IMR-90 (cell line): ENCODE results near the gene HSD17B14. TPM values are rescaled to one million over a fixed set of nuclear protein-coding genes. Genes with fewer than 3 reads are reported as not detected.

ENCODE experiments used
- ATAC-seq: fragments of 200-7000 bp; cut with Tn5 transposase; 2 replicates; pipeline ENCODE4 v1.9.1; 2020; ENCODE audit warnings: low read depth, mild to moderate bottlenecking, moderate library complexity
- BruUV-seq: library from RNA; stranded (reverse); fragments of 400-500 nt; replicated peaks from 2 replicates; lab custom pipeline; 2021; lab: Mats Ljungman, UMichigan
- CTCF ChIA-PET: fragments of 300-600 bp; formaldehyde crosslinking; extraction: SDS; loops from one replicate; lab custom pipeline; 2021; ENCODE audit warnings: antibody characterized with exemption; lab: Yijun Ruan, JAX
- POLR2A ChIA-PET: fragments of 300-600 bp; sonication (Branson Sonifier 250); formaldehyde crosslinking; loops from one replicate; lab custom pipeline; 2022; ENCODE audit warnings: antibody characterized with exemption; ENCODE audit not compliant: unreplicated experiment; lab: Charles Lee
- DNase-seq: peaks from one replicate; pipeline ENCODE4 v3.0.0; 2013
- H2AFZ ChIP-seq: replicated peaks from 2 replicates; pipeline ENCODE3; 2013; ENCODE audit warnings: low read length, mild to moderate bottlenecking; ENCODE audit not compliant: poor library complexity
- H2AK5ac ChIP-seq: 2 replicates; pipeline ENCODE4 v1.6.1; 2013; ENCODE audit warnings: low read depth, low read length, inconsistent platforms
- H2AK9ac ChIP-seq: replicated peaks from 2 replicates; pipeline ENCODE3; 2013; ENCODE audit warnings: mild to moderate bottlenecking, low read depth, low read length, moderate library complexity; ENCODE audit not compliant: poor library complexity
- H2BK120ac ChIP-seq: 2 replicates; pipeline ENCODE4 v1.6.1; 2013; ENCODE audit warnings: low read depth, low read length, inconsistent platforms
- H2BK15ac ChIP-seq: 3 replicates; pipeline ENCODE4 v1.6.1; 2013; ENCODE audit warnings: low read depth, low read length, inconsistent platforms
- H2BK20ac ChIP-seq: 2 replicates; pipeline ENCODE4 v1.6.1; 2013; ENCODE audit warnings: low read depth, mild to moderate bottlenecking, inconsistent platforms, low read length, moderate library complexity
- H2BK5ac ChIP-seq: 2 replicates; pipeline ENCODE4 v1.6.1; 2013; ENCODE audit warnings: mild to moderate bottlenecking, low read depth, low read length, inconsistent platforms; ENCODE audit not compliant: poor library complexity, severe bottlenecking
- H3K14ac ChIP-seq: replicated peaks from 2 replicates; pipeline ENCODE4 v1.6.1; 2013; ENCODE audit warnings: low read depth, low read length, inconsistent platforms
- H3K18ac ChIP-seq: 2 replicates; pipeline ENCODE4 v1.6.1; 2013; ENCODE audit warnings: low read depth, low read length, control low read depth
- H3K23ac ChIP-seq: 2 replicates; pipeline ENCODE4 v1.6.1; 2013; ENCODE audit warnings: low read depth, low read length, inconsistent platforms
- H3K27ac ChIP-seq: 2 replicates; pipeline ENCODE4 v1.5.1; 2013; ENCODE audit warnings: mild to moderate bottlenecking, control low read depth, low read length; ENCODE audit not compliant: insufficient read depth
- H3K27me3 ChIP-seq: 2 replicates; pipeline ENCODE4 v1.6.1; 2013; ENCODE audit warnings: low read length; ENCODE audit not compliant: control insufficient read depth, insufficient read depth
- H3K36me3 ChIP-seq: 2 replicates; pipeline ENCODE4 v1.6.1; 2013; ENCODE audit warnings: low read length, mixed read lengths; ENCODE audit not compliant: control insufficient read depth, insufficient read depth
- H3K4ac ChIP-seq: 2 replicates; pipeline ENCODE4 v1.6.1; 2013; ENCODE audit warnings: low read depth, low read length, inconsistent platforms
- H3K4me1 ChIP-seq: 2 replicates; pipeline ENCODE4 v1.6.1; 2013; ENCODE audit warnings: low read length, mixed read lengths; ENCODE audit not compliant: control insufficient read depth, insufficient read depth
- H3K4me2 ChIP-seq: 2 replicates; pipeline ENCODE4 v1.6.1; 2013; ENCODE audit warnings: low read depth, mild to moderate bottlenecking, control low read depth, low read length, moderate library complexity
- H3K4me3 ChIP-seq: 2 replicates; pipeline ENCODE4 v1.5.1; 2013; ENCODE audit warnings: low read depth, mild to moderate bottlenecking, control low read depth, low read length, moderate library complexity; ENCODE audit not compliant: insufficient read depth
- H3K56ac ChIP-seq: 2 replicates; pipeline ENCODE4 v1.6.1; 2013; ENCODE audit warnings: low read length, inconsistent platforms; ENCODE audit not compliant: insufficient read depth; ENCODE audit errors: extremely low read depth
- H3K79me1 ChIP-seq, 2 experiments: 2 replicates each; pipeline ENCODE4 v1.6.1; 2013; ENCODE audit warnings: low read length in 2 of 2, inconsistent platforms in 1 of 2, low read depth in 1 of 2
- H3K9ac ChIP-seq: 2 replicates; pipeline ENCODE4 v1.6.1; 2013; ENCODE audit warnings: low read depth, low read length, control low read depth
- H3K9me1 ChIP-seq: 2 replicates; pipeline ENCODE4 v1.6.1; 2013; ENCODE audit warnings: low read length, inconsistent platforms; ENCODE audit not compliant: insufficient read depth
- H3K9me3 ChIP-seq: 2 replicates; pipeline ENCODE4 v1.6.1; 2013; ENCODE audit warnings: low read length; ENCODE audit not compliant: control insufficient read depth, insufficient read depth
- H4K20me1 ChIP-seq: 2 replicates; pipeline ENCODE4 v1.6.1; 2013; ENCODE audit warnings: low read length, inconsistent platforms; ENCODE audit not compliant: insufficient read depth
- H4K5ac ChIP-seq: 2 replicates; pipeline ENCODE4 v1.6.1; 2013; ENCODE audit warnings: mild to moderate bottlenecking, low read depth, low read length, control low read depth
- H4K8ac ChIP-seq, 2 experiments: 2 replicates each; pipeline ENCODE4 v1.6.1; 2013; ENCODE audit warnings: low read depth in 2 of 2, low read length in 2 of 2, control low read depth in 1 of 2, inconsistent platforms in 1 of 2
- H4K91ac ChIP-seq: 2 replicates; pipeline ENCODE4 v1.6.1; 2013; ENCODE audit warnings: low read depth, low read length, inconsistent platforms; ENCODE audit not compliant: insufficient read depth
- MXI1 ChIP-seq: IDR thresholded peaks from 2 replicates; pipeline ENCODE4 v1.6.1; 2012; ENCODE audit warnings: low read depth, mild to moderate bottlenecking, low read length, moderate library complexity, borderline replicate concordance
- NFE2L2 ChIP-seq: fragments of 150-350 bp; IDR thresholded peaks from 2 replicates; pipeline ENCODE4 v1.6.1; 2016; ENCODE audit warnings: low read depth, mild to moderate bottlenecking, low read length
- RCOR1 ChIP-seq: IDR thresholded peaks from 2 replicates; pipeline ENCODE4 v1.6.1; 2012; ENCODE audit warnings: mild to moderate bottlenecking, low read length, improper control_type of control experiment; ENCODE audit not compliant: insufficient replicate concordance
- RFX5 ChIP-seq: IDR thresholded peaks from 2 replicates; pipeline ENCODE4 v1.8.0; 2012; ENCODE audit warnings: low read depth, mild to moderate bottlenecking, low read length, moderate library complexity
- SMC3 ChIP-seq: fragments of 150-350 bp; IDR thresholded peaks from 2 replicates; pipeline ENCODE4 v1.6.1; 2016; ENCODE audit warnings: low read depth, mild to moderate bottlenecking, antibody characterized with exemption, low read length, moderate library complexity
- WGBS, 2 experiments: methylation state at CpG; one replicate each; pipeline versions ENCODE4 v1.1.5 to v1.1.7; 2013; ENCODE audit warnings: missing lambda C conversion rate in 2 of 2; ENCODE audit not compliant: insufficient read length in 1 of 2; ENCODE audit errors: extremely low coverage in 2 of 2; 5-methylcytosine and 5-hydroxymethylcytosine counted together
- dilution Hi-C: fragments of 300-500 bp; cut with HindIII; formaldehyde crosslinking; loops from one replicate; pipeline ENCODE4 v1.14.3; 2018; ENCODE audit warnings: low sequenced_read_pairs; ENCODE audit not compliant: unreplicated experiment
- in situ Hi-C: fragments of 300-500 bp; cut with MboI; formaldehyde crosslinking; loops from 3 replicates; pipeline ENCODE4 v1.14.3; 2019; ENCODE audit warnings: low sequenced_read_pairs, inconsistent platforms, mixed read lengths
- intact Hi-C: fragments of 100-400 bp; cut with micrococcal nuclease; formaldehyde crosslinking; loops from 2 replicates; pipeline ENCODE4 v1.10.0; 2022
- polyA plus RNA-seq, 3 experiments: library from polyadenylated mRNA; depleted of rRNA; stranded (reverse); fragments of >200 nt; gene quantifications; 2 replicates each; pipeline ENCODE4 v1.2.3, GENCODE V29; 2012; ENCODE audit warnings: low replicate concordance in 1 of 3
- total RNA-seq: library from RNA; depleted of rRNA; stranded (reverse); fragments of >200 nt; gene quantifications from 2 replicates; pipeline ENCODE4 v1.2.3, GENCODE V29; 2012
- TF ChIP-seq, protein P1 (sequence below): fragments of 150-350 bp; IDR thresholded peaks from 2 replicates; pipeline ENCODE4 v1.6.1; 2016; ENCODE audit warnings: low read depth, mild to moderate bottlenecking, low read length, moderate library complexity, borderline replicate concordance
- TF ChIP-seq, protein P2 (sequence below): conservative IDR thresholded peaks from 2 replicates; pipeline ENCODE4 v1.5.1; 2012; ENCODE audit warnings: mild to moderate bottlenecking, low read depth, low read length, improper control_type of control experiment

HSD17B14 gene
- total and polyA plus RNA-seq, 2 of the 4 experiments (the other 2 are of a cell fraction) = 0.54 to 4.5 TPM

DNA sequence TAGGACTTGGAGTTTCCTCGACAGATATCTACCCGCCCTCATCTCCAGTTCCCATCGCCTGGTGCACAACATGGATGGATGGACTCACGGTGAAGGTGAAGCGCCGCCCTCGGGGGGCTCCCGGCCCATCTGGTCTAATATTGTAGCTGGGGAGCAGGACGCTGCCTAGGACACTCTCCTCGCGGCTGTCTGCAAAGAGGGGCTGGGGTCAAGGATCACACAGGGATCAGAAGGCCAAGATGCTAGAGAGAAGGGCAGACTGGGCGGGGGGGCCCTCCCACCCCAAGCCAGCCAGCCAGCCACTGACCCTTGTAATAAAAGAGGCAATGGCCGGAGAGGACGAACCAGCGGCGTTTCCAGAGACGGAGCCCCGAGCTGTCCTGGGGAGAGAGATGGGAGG is 25.0 kb upstream of the HSD17B14 start:
- H2AK5ac ChIP-seq = no peak overlapping the region
- H2BK5ac ChIP-seq = no peak overlapping the region
- no peak for ATAC-seq
- no peaks in the 10 kb centered on the region for H3K4me1 ChIP-seq
- DNase-seq = no peak
- no peak overlapping the region for H3K9ac ChIP-seq
- peaks cover 40% of the 10 kb centered on the region for H3K36me3 ChIP-seq
- WGBS, 2 experiments = 73% methylated on average over 5 of the region's 18 CpGs; no CpG with 5 or more reads in 1 of the 2 experiments
- H3K18ac ChIP-seq = no peak overlapping the region
- BruUV-seq = no TSS peak
- in situ Hi-C loops = no loop called here
- TF ChIP-seq RFX5 (no peak), SMC3 (no peak), NFE2L2 (no peak), RCOR1 (no peak), MXI1 (no peak)
- TF ChIP-seq, protein P1, sequence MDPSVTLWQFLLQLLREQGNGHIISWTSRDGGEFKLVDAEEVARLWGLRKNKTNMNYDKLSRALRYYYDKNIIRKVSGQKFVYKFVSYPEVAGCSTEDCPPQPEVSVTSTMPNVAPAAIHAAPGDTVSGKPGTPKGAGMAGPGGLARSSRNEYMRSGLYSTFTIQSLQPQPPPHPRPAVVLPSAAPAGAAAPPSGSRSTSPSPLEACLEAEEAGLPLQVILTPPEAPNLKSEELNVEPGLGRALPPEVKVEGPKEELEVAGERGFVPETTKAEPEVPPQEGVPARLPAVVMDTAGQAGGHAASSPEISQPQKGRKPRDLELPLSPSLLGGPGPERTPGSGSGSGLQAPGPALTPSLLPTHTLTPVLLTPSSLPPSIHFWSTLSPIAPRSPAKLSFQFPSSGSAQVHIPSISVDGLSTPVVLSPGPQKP = no peak
- TF ChIP-seq, protein P2, sequence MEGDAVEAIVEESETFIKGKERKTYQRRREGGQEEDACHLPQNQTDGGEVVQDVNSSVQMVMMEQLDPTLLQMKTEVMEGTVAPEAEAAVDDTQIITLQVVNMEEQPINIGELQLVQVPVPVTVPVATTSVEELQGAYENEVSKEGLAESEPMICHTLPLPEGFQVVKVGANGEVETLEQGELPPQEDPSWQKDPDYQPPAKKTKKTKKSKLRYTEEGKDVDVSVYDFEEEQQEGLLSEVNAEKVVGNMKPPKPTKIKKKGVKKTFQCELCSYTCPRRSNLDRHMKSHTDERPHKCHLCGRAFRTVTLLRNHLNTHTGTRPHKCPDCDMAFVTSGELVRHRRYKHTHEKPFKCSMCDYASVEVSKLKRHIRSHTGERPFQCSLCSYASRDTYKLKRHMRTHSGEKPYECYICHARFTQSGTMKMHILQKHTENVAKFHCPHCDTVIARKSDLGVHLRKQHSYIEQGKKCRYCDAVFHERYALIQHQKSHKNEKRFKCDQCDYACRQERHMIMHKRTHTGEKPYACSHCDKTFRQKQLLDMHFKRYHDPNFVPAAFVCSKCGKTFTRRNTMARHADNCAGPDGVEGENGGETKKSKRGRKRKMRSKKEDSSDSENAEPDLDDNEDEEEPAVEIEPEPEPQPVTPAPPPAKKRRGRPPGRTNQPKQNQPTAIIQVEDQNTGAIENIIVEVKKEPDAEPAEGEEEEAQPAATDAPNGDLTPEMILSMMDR = no peak
- H3K27me3 ChIP-seq = no peaks in the 10 kb centered on the region
- no peak overlapping the region for H3K4me2 ChIP-seq
- no peak overlapping the region for H3K4me3 ChIP-seq
- no peak overlapping the region for H4K8ac ChIP-seq
- H3K27ac ChIP-seq = no peak overlapping the region
- POLR2A ChIA-PET = no interaction called here
- intact Hi-C loops = no loop called here
- H2AFZ ChIP-seq = no peak overlapping the region
- no peak overlapping the region for H2BK120ac ChIP-seq
- dilution Hi-C loops = no loop called here
- no peak overlapping the region for H4K91ac ChIP-seq
- peak overlapping the region; percentile 55 for H2AK9ac ChIP-seq
- H3K23ac ChIP-seq = no peak overlapping the region
- no peaks in the 10 kb centered on the region for H3K9me3 ChIP-seq
- H2BK15ac ChIP-seq = no peak overlapping the region
- peaks cover 4 to 21% of the 10 kb centered on the region in 2 experiments for H3K79me1 ChIP-seq
- H3K56ac ChIP-seq = no peak overlapping the region
- H3K9me1 ChIP-seq = 0 out of 2 replicates have a peak, but pooled peaks cover 5% of the 10 kb centered on the region
- no peak overlapping the region for H2BK20ac ChIP-seq
- H3K4ac ChIP-seq = no peak overlapping the region
- CTCF ChIA-PET = interaction anchor here (1.5 kb wide), 1 partner anchor 110 kb away, joined by 4 read pairs; no protein-coding TSS in a partner anchor
- H4K5ac ChIP-seq = no peak overlapping the region
- no peaks in the 10 kb centered on the region for H4K20me1 ChIP-seq
- H3K14ac ChIP-seq = no peak overlapping the region
